Measurements from ENCODE around the gene SMARCA4. TPM values are rescaled to one million over a fixed set of nuclear protein-coding genes. Genes with fewer than 3 reads are reported as not detected.

Gene SMARCA4
- total RNA-seq, 1 experiment from 2014 or later, result 104 TPM

Other genes starting within 250 kb of the SMARCA4 start
- gene DNM2, start 243.0 kb upstream of the SMARCA4 start, total RNA-seq (2014; rRNA removed; shearing (Covaris generic)), result 57.8 and 58.4 TPM in 2 replicates
- 78.8 and 101 TPM in 2 replicates for gene TMED1, start 124.8 kb upstream of the SMARCA4 start, total RNA-seq (2014; rRNA removed; shearing (Covaris generic))
- not detected in 2 replicates for gene C19orf38, start 112.6 kb upstream of the SMARCA4 start, total RNA-seq (2014; rRNA removed; shearing (Covaris generic))
- gene CARM1, start 89.5 kb upstream of the SMARCA4 start, total RNA-seq (2014; rRNA removed; shearing (Covaris generic)), result 7.5 and 24.2 TPM in 2 replicates
- 53.4 and 76.2 TPM in 2 replicates for gene YIPF2, start 32.4 kb upstream of the SMARCA4 start, total RNA-seq (2014; rRNA removed; shearing (Covaris generic))
- gene TIMM29, start 32.2 kb upstream of the SMARCA4 start, total RNA-seq (2014; rRNA removed; shearing (Covaris generic)), result 53.5 and 58.6 TPM in 2 replicates
- gene LDLR, start 128.4 kb downstream of the SMARCA4 start, total RNA-seq (2014; rRNA removed; shearing (Covaris generic)), result 90.0 and 115 TPM in 2 replicates
- gene SPC24, start 194.8 kb downstream of the SMARCA4 start, total RNA-seq (2014; rRNA removed; shearing (Covaris generic)), result 120 and 143 TPM in 2 replicates
- gene KANK2, start 236.5 kb downstream of the SMARCA4 start, total RNA-seq (2014; rRNA removed; shearing (Covaris generic)), result 278 and 472 TPM in 2 replicates

All from SJSA1 (cell line).